Mesendoderm (in vitro differentiated cells): ENCODE measurements around the gene YIPF3. TPM values are rescaled to one million over a fixed set of nuclear protein-coding genes. Genes with fewer than 3 reads are reported as not detected.
"Not testable (repeated sequence)": the region's sequence is repeated elsewhere in the genome, so short reads cannot be mapped to it uniquely, and the experiment has no call there.

ENCODE experiments used
- DNase-seq: peaks from one replicate; pipeline ENCODE4 v3.0.0; 2013
- H2AK5ac ChIP-seq: 2 replicates; pipeline ENCODE4 v1.6.1; 2013; ENCODE audit warnings: low read length, inconsistent platforms
- H2BK120ac ChIP-seq: 2 replicates; pipeline ENCODE4 v1.6.1; 2013; ENCODE audit warnings: low read depth, mild to moderate bottlenecking, low read length, moderate library complexity, mixed read lengths
- H2BK15ac ChIP-seq: replicated peaks from 2 replicates; pipeline ENCODE4 v1.6.1; 2013; ENCODE audit warnings: low read depth, mild to moderate bottlenecking, moderate library complexity
- H2BK5ac ChIP-seq: 2 replicates; pipeline ENCODE4 v1.6.1; 2013; ENCODE audit warnings: low read length, inconsistent platforms
- H3K18ac ChIP-seq: 2 replicates; pipeline ENCODE4 v1.6.1; 2013; ENCODE audit warnings: mild to moderate bottlenecking, low read length, mixed read lengths
- H3K23ac ChIP-seq: one replicate; pipeline ENCODE4 v1.6.1; 2013; ENCODE audit warnings: low read length
- H3K27ac ChIP-seq: 2 replicates; pipeline ENCODE4 v1.5.1; 2013; ENCODE audit warnings: low read depth, mild to moderate bottlenecking, inconsistent platforms, low read length, moderate library complexity
- H3K27me3 ChIP-seq: 2 replicates; pipeline ENCODE4 v1.6.1; 2013; ENCODE audit warnings: low read length, control low read depth, mild to moderate bottlenecking, inconsistent platforms; ENCODE audit not compliant: insufficient read depth, poor library complexity
- H3K36me3 ChIP-seq: 2 replicates; pipeline ENCODE4 v1.6.1; 2013; ENCODE audit warnings: low read length, inconsistent platforms; ENCODE audit not compliant: control insufficient read depth, insufficient read depth
- H3K4ac ChIP-seq: one replicate; pipeline ENCODE4 v1.6.1; 2013; ENCODE audit warnings: low read depth, mild to moderate bottlenecking, low read length, moderate library complexity
- H3K4me1 ChIP-seq: 2 replicates; pipeline ENCODE4 v1.6.1; 2013; ENCODE audit warnings: low read depth, low read length, inconsistent platforms; ENCODE audit not compliant: control insufficient read depth
- H3K4me2 ChIP-seq: 2 replicates; pipeline ENCODE4 v1.6.1; 2013; ENCODE audit warnings: low read length
- H3K4me3 ChIP-seq: 2 replicates; pipeline ENCODE4 v1.5.1; 2013; ENCODE audit warnings: mild to moderate bottlenecking, low read length
- H3K56ac ChIP-seq: one replicate; pipeline ENCODE4 v1.6.1; 2013; ENCODE audit warnings: low read length
- H3K79me1 ChIP-seq: 2 replicates; pipeline ENCODE4 v1.6.1; 2013; ENCODE audit warnings: low read length, inconsistent platforms
- H3K79me2 ChIP-seq: 2 replicates; pipeline ENCODE4 v1.6.1; 2013; ENCODE audit warnings: mild to moderate bottlenecking, low read length; ENCODE audit not compliant: control insufficient read depth, insufficient read depth
- H3K9ac ChIP-seq: 2 replicates; pipeline ENCODE4 v1.6.1; 2013; ENCODE audit warnings: low read length, inconsistent platforms
- H4K5ac ChIP-seq: one replicate; pipeline ENCODE4 v1.6.1; 2013; ENCODE audit warnings: low read length
- H4K8ac ChIP-seq: one replicate; pipeline ENCODE4 v1.6.1; 2013; ENCODE audit warnings: low read depth, mild to moderate bottlenecking, control low read depth, low read length, moderate library complexity
- WGBS: extraction: QIAGEN DNeasy Blood & Tissue Kit; methylation state at CpG from one replicate; pipeline ENCODE4 v1.1.7; 2013; ENCODE audit warnings: low lambda C conversion rate, missing lambda C conversion rate; ENCODE audit not compliant: insufficient coverage; ENCODE audit errors: extremely low coverage; 5-methylcytosine and 5-hydroxymethylcytosine counted together
- polyA plus RNA-seq, 2 experiments: library from polyadenylated mRNA; stranded (reverse); fragments of 200-250 nt; gene quantifications; one replicate each; pipeline ENCODE4 v1.2.3, GENCODE V29; 2013

The YIPF3 gene
- polyA plus RNA-seq (2013, experiment 1 of 2), result 54.9 TPM
- 53.2 TPM for polyA plus RNA-seq (2013, experiment 2 of 2)

DNA sequence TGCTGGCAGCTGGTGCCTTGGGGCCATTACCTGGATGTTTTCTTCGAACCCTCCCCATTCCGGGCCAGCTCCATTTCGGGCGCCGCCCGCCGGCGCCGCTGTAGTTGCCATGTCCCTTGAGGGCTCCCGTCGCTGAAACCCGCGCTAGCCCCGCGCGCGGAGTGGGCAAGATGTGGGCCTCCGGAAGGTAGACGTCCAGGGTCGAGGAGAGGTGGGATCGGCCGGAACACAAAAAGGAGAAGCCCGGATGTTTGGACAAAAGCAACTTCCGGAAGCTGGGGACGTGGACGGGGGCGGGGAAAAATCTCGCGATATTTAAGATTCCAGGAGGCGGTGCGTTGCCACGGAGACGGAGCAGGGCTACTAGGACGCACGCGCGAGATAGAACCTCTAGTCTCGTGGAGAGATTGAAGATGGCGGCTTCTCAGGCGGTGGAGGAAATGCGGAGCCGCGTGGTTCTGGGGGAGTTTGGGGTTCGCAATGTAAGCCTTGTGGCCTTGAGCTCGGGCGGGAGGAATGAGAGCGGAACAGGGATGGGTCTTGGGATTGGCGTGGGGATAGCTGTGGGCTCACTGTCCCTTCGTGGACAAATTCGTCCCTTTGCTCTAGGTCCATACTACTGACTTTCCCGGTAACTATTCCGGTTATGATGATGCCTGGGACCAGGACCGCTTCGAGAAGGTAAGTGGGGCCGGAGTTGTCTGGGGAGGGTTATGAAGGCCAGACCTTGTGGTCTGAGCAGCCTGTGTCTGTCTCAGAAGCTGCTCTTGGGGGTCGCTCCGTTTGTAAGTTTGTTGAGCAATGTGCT lies at the start of gene YIPF3, which contains the start of gene POLR1C:
Gene YIPF3, minus strand, starts transcription at position 230 of the 808 bp plus-strand sequence. Its CDS starts 119 bp downstream, at position 111.
Gene POLR1C, plus strand, starts transcription at position 393 of the 808 bp plus-strand sequence. Its CDS starts 21 bp downstream, at position 414.
- Histone ChIP-seq H4K8ac (peak within 1 kb of the TSS; percentile 67), H3K79me1 (peaks cover 17% of the 10 kb centered on the region), H2BK5ac (peak within 1 kb of the TSS; percentile 51), H3K56ac (peak within 1 kb of the TSS; percentile 100), H3K27me3 (no peaks in the 10 kb centered on the region), H3K23ac (peak within 1 kb of the TSS; percentile 90), H3K18ac (peak within 1 kb of the TSS; percentile 21), H4K5ac (peak within 1 kb of the TSS; percentile 97), H3K4me1 (peaks cover 5% of the 10 kb centered on the region), H3K9ac (peak within 1 kb of the TSS; percentile 100), H3K36me3 (peaks cover 20% of the 10 kb centered on the region), H3K4me2 (peak within 1 kb of the TSS; percentile 82), H3K27ac (peak within 1 kb of the TSS; percentile 18), H3K79me2 (peaks cover 34% of the 10 kb centered on the region), H2BK120ac (no peak within 1 kb of the TSS), H3K4ac (peak within 1 kb of the TSS; percentile 8), H2BK15ac (no peak within 1 kb of the TSS), H3K4me3 (peak within 1 kb of the TSS; percentile 100), H2AK5ac (no peak within 1 kb of the TSS)
- WGBS, result no CpG with 5 or more reads among the region's 57 CpGs
- DNase-seq, result peak; percentile 99

DNA sequence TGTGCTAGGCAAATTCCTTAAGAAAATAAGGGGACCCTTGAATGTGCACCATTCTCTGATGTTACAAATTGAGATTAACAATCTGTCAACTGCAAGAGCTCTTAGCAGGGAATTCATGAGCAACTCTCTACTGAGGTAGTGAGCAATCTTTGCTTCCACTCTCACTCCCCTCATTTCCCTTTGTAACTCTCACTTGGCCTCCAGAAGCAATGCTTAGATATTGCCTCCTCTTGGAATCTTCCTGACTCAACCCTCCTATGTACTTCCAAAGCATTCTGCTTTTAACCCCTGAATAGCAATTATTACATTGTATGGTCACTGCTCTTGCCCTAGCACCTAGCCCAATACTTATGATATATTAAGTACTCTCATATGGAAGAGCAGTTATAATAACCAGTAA lies 42.6 kb upstream of the YIPF3 start:
- Histone ChIP-seq H3K36me3 (peaks cover 16% of the 10 kb centered on the region), H3K27ac (no peak overlapping the region), H4K8ac (no peak overlapping the region), H3K18ac (no peak overlapping the region), H2BK120ac (no peak overlapping the region), H3K4ac (no peak overlapping the region), H3K23ac (no peak overlapping the region), H3K27me3 (no peaks in the 10 kb centered on the region), H2BK15ac (no peak overlapping the region), H3K56ac (no peak overlapping the region), H3K79me1 (no peaks in the 10 kb centered on the region), H3K79me2 (no peaks in the 10 kb centered on the region), H2AK5ac (no peak overlapping the region), H3K4me2 (no peak overlapping the region), H4K5ac (no peak overlapping the region), H3K4me1 (no peaks in the 10 kb centered on the region), H2BK5ac (no peak overlapping the region), H3K9ac (no peak overlapping the region), H3K4me3 (no peak overlapping the region)
- no peak for DNase-seq

DNA sequence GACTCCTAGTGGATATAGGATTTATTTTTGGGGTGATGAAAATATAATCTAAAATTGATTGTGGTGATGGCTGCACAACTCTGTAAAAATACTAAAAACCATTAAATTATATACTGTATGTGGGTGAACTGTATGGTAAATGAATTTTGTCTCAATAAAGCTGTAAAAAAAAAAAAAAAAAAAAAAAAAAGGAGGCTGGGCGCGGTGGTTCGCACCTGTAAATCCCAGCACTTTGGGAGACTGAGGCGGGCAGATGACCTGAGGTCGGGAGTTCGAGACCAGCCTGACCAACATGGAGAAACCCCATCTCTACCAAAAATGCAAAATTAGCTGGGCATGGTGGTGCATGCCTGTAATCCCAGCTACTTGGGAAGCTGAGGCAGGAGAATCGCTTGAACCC lies 40.9 kb upstream of the YIPF3 start:
- H3K79me2 ChIP-seq, H3K23ac ChIP-seq: not testable (repeated sequence)

DNA sequence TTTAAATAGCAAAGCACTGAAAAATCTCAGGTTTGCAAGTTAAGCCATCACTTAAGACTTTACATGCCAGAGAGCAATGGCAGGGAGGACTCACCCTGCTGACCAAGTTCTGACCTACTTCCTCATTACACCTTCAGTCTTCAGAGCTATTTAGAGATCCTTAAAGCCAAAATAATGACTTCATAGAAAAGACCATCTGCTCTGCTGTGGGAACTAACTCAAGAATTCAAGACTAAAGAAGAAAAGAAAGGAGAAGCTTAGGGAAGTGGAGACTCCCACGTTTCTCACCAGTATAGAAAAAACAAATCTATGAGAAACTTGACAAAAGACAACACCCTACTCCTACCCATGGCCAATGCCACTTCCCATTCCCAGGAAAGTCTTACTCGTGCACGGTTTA lies 30.5 kb upstream of the YIPF3 start:
- H3K4me2 ChIP-seq, result no peak overlapping the region
- no peak overlapping the region for H2BK5ac ChIP-seq
- no peak overlapping the region for H3K4ac ChIP-seq
- no peak overlapping the region for H3K56ac ChIP-seq
- H3K18ac ChIP-seq, result no peak overlapping the region
- H2AK5ac ChIP-seq, result no peak overlapping the region
- H2BK15ac ChIP-seq, result no peak overlapping the region
- H3K79me2 ChIP-seq, result no peaks in the 10 kb centered on the region
- H3K4me3 ChIP-seq, result no peak overlapping the region
- H2BK120ac ChIP-seq, result no peak overlapping the region
- H4K5ac ChIP-seq, result no peak overlapping the region
- no peak for DNase-seq
- peaks cover 21% of the 10 kb centered on the region for H3K36me3 ChIP-seq
- H3K9ac ChIP-seq, result no peak overlapping the region
- WGBS, result no CpG with 5 or more reads among the region's 3 CpGs
- no peaks in the 10 kb centered on the region for H3K27me3 ChIP-seq
- no peak overlapping the region for H3K23ac ChIP-seq
- H3K4me1 ChIP-seq, result no peaks in the 10 kb centered on the region
- H3K79me1 ChIP-seq, result no peaks in the 10 kb centered on the region
- no peak overlapping the region for H4K8ac ChIP-seq
- H3K27ac ChIP-seq, result no peak overlapping the region

More for the DNA sequence above, 40.9 kb upstream of the YIPF3 start:
- not testable (repeated sequence) for H3K79me1 ChIP-seq, H4K8ac ChIP-seq, H2BK15ac ChIP-seq, H3K27me3 ChIP-seq, H3K4ac ChIP-seq, H3K4me2 ChIP-seq, H3K4me1 ChIP-seq, DNase-seq, H4K5ac ChIP-seq, H3K56ac ChIP-seq, H2BK120ac ChIP-seq, H2BK5ac ChIP-seq, H2AK5ac ChIP-seq, H3K4me3 ChIP-seq, H3K9ac ChIP-seq, H3K27ac ChIP-seq, H3K18ac ChIP-seq
- no CpG with 5 or more reads among the region's 7 CpGs for WGBS
- peaks cover 16% of the 10 kb centered on the region for H3K36me3 ChIP-seq

DNA sequence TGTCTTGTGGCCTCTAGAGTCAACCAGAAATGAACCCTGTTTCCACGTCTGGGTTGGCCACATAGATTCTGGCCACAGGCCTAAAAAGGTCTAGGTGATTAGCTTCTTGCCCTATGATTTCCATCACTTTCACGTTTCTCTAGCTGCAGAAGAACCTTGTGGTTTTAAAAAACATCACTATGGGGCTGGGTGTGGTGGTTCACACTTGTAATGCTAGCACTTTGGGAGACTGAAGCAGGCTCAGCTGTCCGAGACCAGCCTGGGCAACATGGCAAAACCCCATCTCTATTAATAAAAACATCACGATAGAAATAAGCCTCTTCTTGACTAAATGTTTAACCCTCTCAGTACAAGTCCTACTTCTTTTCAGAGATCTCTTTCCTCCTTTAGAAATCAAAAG lies 27.7 kb upstream of the YIPF3 start:
- H3K27ac ChIP-seq, result no peak overlapping the region
- peaks cover 18% of the 10 kb centered on the region for H3K36me3 ChIP-seq
- H3K56ac ChIP-seq, result no peak overlapping the region
- H2BK120ac ChIP-seq, result no peak overlapping the region
- H3K4me3 ChIP-seq, result no peak overlapping the region
- no peak overlapping the region for H3K9ac ChIP-seq
- H3K79me2 ChIP-seq, result no peaks in the 10 kb centered on the region
- H2BK15ac ChIP-seq, result no peak overlapping the region
- no peaks in the 10 kb centered on the region for H3K4me1 ChIP-seq
- DNase-seq, result no peak
- no peak overlapping the region for H3K18ac ChIP-seq
- no peak overlapping the region for H3K4ac ChIP-seq
- H2BK5ac ChIP-seq, result no peak overlapping the region
- no peak overlapping the region for H2AK5ac ChIP-seq
- H4K5ac ChIP-seq, result no peak overlapping the region
- no peaks in the 10 kb centered on the region for H3K27me3 ChIP-seq
- no peak overlapping the region for H3K23ac ChIP-seq
- WGBS, result no CpG with 5 or more reads among the region's 4 CpGs
- no peak overlapping the region for H4K8ac ChIP-seq
- no peak overlapping the region for H3K4me2 ChIP-seq
- no peaks in the 10 kb centered on the region for H3K79me1 ChIP-seq
